ENCODE results near the gene ADCY3. TPM values are rescaled to one million over a fixed set of nuclear protein-coding genes. Genes with fewer than 3 reads are reported as not detected.
A peak's percentile ranks its signal among the peaks of the same experiment; 100 is the strongest.

Gene ADCY3
- total and polyA plus RNA-seq, 2 of the 13 experiments (the other 11 are each of a cell fraction or from before 2014, with no cell fraction given), result 0.11 to 0.61 TPM

- no peak for TF ChIP-seq ZNF337 (CRISPR knock-in tag; IDR thresholded peaks at IDR 0.05; ENCODE audit: borderline replicate concordance, low read depth)
- TF ChIP-seq ZNF414 (CRISPR knock-in tag; IDR thresholded peaks at IDR 0.05), result no peak
- TF ChIP-seq ISL2 (CRISPR knock-in tag; IDR thresholded peaks at IDR 0.05), result no peak
- no peak for TF ChIP-seq TMF1 (CRISPR knock-in tag; IDR thresholded peaks at IDR 0.05; ENCODE audit: low read depth)
- TF ChIP-seq ZKSCAN1 (IDR thresholded peaks at IDR 0.05; ENCODE audit: low read length), result peak; percentile 60; the same call in 1 of the 2 replicates
- no peak for TF ChIP-seq ZFP1 (CRISPR knock-in tag; IDR thresholded peaks at IDR 0.05)
- TF ChIP-seq ZNF75D (CRISPR knock-in tag; IDR thresholded peaks at IDR 0.05; ENCODE audit: borderline replicate concordance), result no peak
- no peak for TF ChIP-seq ZNF674 (CRISPR knock-in tag; IDR thresholded peaks at IDR 0.05; ENCODE audit: low read depth)
- TF ChIP-seq ZNF484 (CRISPR knock-in tag; IDR thresholded peaks at IDR 0.05; ENCODE audit: borderline replicate concordance, low read depth), result no peak
- no peak for TF ChIP-seq ZNF44 (CRISPR knock-in tag; IDR thresholded peaks at IDR 0.05)
- peak; percentile 70; the same call in 1 of the 2 replicates for TF ChIP-seq ZFP91 (CRISPR knock-in tag; IDR thresholded peaks at IDR 0.05; ENCODE audit: borderline replicate concordance)
- TF ChIP-seq ZNF367 (CRISPR knock-in tag; IDR thresholded peaks at IDR 0.05; ENCODE audit: borderline replicate concordance), result no peak
- TF ChIP-seq ELK4 (CRISPR knock-in tag; IDR thresholded peaks at IDR 0.05; ENCODE audit: borderline replicate concordance), result no peak
- TF ChIP-seq ZNF766 (CRISPR knock-in tag; IDR thresholded peaks at IDR 0.05; ENCODE audit: borderline replicate concordance), result 0 out of 2 replicates have a peak, but pooled peaks have one; percentile 69
- TF ChIP-seq NR2F2 (IDR thresholded peaks at IDR 0.05; ENCODE audit: borderline replicate concordance, low read depth), result no peak
- 0 out of 2 replicates have a peak, but pooled peaks have one; percentile 25 for TF ChIP-seq ZFP37 (CRISPR knock-in tag; IDR thresholded peaks at IDR 0.05; ENCODE audit: borderline replicate concordance)
- no peak for TF ChIP-seq MXI1 (IDR thresholded peaks at IDR 0.05; ENCODE audit: borderline replicate concordance, low read depth, low read length)
- TF ChIP-seq ARID4A (CRISPR knock-in tag; IDR thresholded peaks at IDR 0.05; ENCODE audit: borderline replicate concordance), result no peak
- TF ChIP-seq ARID3A (IDR thresholded peaks at IDR 0.05; ENCODE audit: low read depth, low read length), result no peak
These were observed 92.5 kb downstream of the ADCY3 start (continued) for GRCh38 chr2:24827321-24828237.

Measured in HepG2 (cell line).